HL-60/S4 treated with phorbol 12-myristate 13-acetate at 8.2 ng/mL for 4 days and 3 days (cell line): ENCODE results near the gene MCCC1.

Experiments used
- in situ Hi-C: fragments of 300-500 bp; cut with MboI; formaldehyde crosslinking; loops from 2 replicates; pipeline ENCODE4 v1.15.0; 2022; ENCODE audit warnings: low sequenced_read_pairs

MCCC1 gene

DNA sequence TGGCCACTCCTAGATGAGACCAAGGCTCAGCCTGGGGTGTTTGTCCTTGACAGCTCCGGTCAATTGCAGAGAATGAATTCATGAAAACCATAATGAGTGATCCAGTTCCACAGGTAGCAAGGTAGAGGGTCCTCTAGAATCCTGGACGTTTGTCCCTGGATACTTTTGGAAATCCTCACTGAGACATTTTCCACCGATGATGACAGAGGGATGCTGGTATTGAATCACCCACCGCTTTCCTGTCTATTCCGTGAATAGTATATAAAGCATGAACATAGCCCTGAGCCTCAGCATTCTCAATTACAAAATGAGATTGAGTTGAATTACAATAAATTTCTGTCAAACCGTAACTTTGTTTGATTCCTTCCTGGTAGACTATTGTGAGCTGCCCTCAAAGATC is 113.3 kb downstream of the MCCC1 start:
- in situ Hi-C loops, result no loop called here

DNA sequence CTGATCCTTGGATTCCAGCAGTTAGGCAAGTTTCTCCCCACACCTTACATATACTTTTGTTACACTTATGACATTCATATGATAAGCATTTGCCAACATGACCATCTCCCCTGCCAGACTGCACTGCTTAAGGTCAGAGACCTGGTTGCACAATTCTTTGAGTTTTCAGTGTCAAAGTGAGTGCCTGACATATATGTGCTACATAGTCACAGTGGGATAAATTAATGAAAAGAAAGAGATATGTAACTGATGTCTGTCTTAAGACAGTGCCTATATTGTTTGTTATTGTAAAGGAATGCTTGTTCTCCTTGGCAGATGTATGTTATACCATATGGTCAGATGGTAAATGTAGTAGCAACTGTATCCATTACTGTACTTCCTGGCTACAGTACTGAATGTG is 115.4 kb downstream of the MCCC1 start:
- in situ Hi-C loops, result no loop called here

DNA sequence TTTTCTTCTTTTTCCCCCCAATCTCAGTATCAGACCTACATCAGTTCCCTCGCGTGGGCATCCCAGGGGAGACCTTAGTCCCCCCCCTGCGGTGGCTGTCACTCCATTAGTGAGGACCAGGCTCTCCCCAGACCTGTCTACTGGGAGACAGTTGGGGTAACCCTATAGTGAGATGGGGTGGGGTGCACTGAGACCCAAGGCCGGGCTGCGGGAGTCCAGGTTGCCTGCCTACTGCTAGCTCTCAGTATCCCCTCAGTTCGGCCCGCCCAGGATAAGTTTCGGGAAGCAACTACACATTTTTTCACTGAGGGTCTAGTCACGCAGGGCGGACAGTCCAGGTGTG is 118.3 kb downstream of the MCCC1 start:
- in situ Hi-C loops, result no loop called here

DNA sequence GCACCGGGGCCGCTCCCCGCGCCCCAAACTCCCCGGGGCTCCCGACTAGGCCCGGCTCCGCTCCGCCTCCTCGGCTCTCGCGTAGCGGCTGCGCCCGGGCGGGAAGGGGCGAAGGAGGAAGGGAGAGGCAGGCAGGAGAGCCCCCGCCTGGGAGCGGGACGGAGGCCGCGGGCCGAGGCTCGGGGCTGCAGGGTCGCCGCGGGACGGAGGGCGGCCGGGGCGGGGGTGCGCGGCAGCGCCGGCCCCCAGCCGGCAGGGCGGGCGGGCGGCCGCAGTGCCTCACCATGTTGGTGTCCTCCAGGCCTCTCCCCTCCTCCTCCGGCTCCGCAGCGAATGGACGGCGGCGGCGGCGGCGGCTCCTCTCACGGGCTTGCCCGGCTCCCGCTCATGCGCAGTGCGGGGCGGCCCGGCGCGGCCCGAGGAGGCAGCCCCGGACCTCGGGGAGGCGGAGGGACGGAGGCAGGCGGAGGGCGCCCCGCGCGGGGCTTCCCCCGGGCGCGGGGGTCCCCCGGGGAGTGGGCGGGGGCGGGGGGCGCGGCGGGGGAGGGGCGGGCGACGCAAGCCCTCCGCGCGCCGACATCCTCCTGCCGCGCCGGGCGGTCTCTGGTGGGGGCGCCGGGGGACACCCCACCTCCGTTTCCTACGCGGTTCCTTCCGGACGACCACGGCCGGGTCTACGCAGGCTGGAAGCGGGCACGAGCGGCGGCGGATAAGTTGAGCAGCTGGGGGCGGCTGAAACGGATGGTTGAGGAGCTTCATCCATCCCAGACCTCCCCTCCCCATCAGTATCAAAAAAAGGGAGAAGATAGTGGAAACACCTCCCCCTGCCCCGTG is 118.9 kb downstream of the MCCC1 start, which contains the start of gene DCUN1D1:
Gene DCUN1D1 (minus strand): TSS at position 335 of the 834 bp plus-strand sequence. CDS start 49 bp downstream, at position 286.
- in situ Hi-C loops, result no loop called here

DNA sequence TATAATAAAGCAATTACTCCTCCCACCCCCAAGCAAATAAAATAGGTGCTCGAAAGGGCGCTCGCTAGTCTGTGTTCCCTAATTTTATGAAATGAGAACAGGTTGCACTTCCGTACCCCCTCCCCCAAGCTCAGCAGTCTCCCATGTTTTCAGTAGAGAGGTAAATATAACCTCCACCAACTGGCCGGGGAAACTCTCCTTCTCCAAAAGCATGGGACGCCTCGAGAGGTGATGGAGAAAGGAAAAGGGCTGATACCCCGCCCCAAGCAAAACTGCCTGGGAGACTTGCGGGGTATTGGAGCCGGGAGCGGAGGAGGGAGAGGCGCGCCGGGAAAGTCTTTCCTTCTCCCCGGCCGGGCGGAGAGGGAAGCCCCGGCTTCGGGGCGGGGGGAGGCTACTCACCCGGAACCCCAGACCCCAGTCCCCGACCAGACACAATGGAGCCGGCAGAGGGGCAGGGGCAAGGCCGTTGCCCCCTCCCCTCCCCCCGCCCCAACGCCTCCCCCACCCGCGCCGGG is 119.6 kb downstream of the MCCC1 start:
- in situ Hi-C loops, result no loop called here

DNA sequence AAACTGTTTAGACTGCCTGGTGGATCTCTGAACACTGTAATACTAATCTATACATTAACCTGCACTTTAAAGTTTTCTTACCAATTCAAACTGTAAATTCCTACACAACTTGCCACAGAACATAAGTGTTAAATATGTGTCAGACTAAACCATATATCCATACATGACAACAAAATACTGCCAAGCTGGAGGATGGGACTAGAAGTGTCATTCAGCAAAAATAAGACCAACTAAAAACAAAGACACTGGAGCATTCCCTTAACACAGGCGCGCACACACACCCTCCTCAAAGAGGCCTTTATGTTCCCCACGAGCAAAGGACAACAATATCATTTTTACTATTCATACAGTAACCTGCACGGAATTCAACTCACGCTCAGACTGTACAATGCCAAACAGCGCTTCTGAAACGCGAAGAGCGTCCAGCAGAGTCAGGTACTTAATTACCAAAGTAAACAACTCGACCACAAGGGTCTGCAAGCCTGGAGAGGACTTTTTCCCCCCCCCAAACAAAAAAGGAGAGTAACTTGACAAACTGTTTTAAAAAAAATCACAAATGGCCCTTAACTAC is 120.1 kb downstream of the MCCC1 start:
- in situ Hi-C loops, result no loop called here

DNA sequence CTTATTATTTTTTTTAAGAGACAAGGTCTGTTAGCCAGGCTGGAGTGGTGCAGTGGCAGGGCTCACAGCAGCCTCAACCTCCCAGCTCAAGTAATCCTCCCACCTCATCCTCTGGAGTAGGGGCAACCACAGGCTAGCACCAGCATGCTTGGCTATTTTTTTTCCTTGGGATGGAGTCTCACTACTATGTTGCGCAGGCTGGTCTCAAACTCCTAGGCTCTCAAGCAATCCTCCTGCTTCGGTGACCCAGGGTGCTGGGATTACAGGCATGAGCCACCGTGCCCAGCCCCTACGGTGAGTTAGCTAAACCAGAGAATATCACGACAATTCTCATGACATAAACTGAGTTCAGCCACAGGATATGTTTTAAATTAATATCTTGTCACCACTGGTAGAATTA is 120.9 kb downstream of the MCCC1 start:
- in situ Hi-C loops, result no loop called here

DNA sequence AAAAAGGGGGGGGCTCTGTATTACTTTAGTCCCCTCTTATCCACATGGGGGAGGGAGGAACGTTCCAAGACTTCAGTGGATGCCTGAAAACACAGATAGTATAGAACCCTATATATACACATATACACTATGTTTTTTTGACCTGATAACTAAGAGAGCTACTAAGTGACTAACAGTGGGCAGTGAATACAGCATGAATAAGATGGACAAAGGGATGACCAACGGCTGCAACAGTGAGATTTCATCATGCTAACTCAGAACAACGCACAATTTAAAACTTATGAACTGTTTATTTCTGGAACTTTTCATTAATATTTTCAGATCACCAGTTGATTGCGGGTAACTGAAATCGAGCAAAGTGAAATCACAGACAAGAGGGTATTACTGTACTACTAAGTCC is 126.2 kb downstream of the MCCC1 start:
- in situ Hi-C loops, result no loop called here

DNA sequence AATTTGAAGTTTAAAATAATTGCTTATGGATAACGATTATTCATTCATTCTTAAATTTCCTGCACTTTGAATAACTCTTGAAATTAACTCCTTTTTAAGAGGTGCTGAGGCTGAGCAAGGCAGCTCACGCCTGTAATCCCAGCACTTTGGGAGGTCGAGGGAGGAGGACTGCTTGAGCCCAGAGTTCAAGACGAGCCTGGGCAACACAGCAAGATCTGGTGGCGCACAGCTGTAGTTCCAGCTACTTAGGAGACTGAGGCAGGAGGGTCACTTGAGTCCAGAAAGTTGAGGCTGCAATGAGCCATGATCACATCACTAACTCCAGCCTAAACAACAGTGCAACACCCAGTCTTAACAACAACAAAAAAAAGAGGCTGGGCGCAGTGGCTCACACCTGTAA is 126.9 kb downstream of the MCCC1 start:
- in situ Hi-C loops, result no loop called here

DNA sequence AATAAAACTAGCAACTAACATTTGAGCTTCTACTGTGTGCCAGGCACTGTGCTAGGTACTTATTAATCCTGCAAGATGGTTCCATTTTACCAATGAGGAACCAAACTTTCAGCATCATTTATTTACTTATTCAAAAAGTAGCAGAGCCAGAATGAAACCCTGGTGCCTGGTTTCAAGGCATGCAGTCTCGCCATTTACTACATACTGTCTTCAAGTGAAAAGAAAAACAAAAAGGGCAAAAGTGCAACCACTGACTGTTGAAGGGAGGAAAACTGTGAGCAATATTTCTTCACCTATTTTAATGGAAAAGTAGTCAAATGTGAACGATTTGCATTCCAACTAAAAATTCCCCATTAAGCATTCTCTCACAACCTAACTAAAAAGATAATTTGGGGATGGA is 127.7 kb downstream of the MCCC1 start:
- in situ Hi-C loops, result no loop called here

DNA sequence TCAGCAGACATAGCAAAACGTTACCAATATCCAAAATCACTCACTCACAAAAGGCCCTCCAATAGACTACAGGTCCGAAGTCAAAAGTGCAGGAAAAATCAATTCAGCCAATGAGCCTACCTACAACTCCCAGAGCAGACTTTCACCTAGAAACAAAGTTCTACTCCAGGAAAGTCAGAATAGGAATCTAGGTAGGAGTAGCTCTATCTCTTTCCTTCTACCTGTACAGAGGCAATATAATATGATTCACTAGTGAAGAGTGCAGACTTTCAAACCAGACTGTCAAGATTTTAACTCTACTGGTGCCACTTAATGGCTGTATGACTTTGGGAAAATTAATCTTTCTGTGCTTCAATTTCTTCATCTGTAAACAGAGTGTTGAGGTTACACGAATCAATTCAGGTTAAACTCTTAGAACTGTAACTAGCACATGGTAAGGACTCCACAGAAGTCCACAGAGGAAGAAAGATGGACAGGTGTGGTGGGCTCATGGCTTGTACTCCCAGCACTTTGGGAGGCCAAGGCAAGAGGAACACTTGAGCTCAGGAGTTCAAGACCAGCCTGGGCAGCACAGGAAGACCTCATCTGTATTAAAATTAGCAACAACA is 128.4 kb downstream of the MCCC1 start:
- in situ Hi-C loops, result no loop called here

DNA sequence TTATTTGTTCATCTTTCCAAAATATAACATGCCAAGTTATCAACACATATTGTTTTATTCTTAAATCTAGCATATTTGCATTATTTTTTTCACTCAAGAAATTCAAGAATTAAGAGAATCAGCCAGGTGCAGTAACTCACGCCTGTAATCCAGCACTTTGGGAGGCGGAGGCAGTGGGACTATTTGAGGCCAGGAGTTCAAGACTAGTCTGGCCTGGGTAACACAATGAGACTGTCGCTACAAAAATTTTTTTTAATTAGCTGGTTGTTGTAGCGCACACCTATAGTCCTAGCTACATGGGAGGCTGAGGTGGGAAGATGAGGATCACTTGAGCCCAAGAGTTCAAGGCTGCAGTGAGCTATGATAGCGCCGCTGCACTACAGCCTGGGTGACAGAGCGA is 129.4 kb downstream of the MCCC1 start:
- in situ Hi-C loops, result no loop called here

DNA sequence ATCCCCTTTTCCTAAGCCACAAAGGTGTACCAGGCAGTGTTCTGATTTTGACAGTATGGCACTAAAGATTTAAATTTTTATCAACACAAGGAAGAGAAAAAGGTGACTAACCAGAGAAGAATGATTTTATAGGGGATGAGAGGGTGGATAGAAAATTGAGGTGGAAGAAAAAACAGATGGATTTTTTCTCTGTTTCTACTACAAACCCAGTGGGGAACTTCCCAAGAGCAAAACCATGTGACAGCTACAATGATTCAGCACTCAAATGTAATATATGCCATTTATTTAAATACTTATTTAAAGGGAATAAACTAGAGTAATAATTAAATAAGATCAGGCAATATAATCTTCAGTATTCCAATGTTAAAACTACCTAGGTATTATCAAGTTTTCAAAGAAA is 130.0 kb downstream of the MCCC1 start:
- in situ Hi-C loops, result no loop called here

DNA sequence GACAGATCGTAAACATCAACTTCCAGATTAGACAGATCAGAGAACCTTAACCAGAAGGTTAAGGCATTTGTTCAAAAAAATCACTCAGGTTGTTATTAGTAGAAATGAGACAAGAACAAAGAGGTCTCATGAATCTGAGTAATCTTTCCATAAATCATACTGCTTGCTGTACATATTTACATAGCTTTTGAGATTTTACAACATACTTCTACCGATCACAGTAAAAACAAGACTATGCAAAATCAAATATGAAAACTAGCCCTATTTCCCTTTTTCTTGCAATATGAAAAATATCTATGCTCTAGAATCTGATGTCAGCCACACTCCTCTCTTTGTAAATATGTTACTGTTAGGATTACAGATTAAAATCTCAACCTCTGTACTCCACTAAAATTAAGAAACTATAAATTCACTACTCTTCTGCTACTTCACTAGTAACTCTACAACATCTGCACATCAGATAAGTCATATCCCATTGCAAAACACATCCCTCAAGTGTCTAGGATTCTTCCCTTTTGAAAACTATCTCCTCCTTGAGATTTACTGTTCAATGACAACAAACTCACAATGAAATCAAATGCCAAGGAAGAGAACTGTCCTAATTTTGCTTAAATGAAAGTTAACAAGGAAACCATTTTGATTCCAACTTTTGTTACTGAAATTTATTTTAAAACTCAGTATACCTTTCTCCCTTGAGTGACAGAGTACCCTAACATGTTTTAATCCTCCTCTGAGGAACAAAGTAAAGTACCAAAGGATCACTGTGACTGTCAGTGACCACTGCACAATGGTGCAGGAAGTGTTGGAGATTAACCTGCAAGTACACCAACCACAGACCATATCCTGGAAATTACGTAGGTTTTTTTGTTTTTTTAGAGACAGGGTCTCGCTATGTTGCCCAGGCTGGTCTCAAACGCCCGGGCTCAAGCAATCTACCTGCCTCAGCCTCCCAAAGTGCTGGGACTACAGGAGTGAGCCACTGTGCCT is 131.8 kb downstream of the MCCC1 start:
- in situ Hi-C loops, result no loop called here

DNA sequence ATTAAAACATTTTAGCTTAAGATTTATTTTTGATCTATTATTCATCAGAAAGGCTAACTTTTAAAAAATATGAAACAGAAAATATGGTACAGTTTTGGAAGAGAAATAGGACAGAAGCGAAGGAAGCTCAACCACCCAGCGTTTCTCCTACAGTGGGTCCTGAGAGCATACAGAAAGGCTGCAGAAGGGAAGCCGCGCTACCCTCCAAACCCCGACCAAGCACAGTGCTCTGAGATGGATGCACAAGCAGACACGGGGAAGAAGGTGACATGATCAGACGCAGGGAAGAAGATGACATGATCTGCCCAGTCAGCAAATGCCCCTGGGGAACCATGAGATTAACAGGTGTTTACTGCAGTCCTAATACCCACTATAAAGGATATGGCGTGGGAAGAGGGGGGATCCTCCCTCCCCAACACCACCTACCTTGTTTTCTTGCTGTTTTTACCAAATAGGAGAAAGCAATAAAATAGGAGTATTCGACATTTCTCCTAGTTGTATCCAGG is 133.4 kb downstream of the MCCC1 start:
- in situ Hi-C loops, result no loop called here
